ENCODE measurements around the gene ZNF358. TPM values are rescaled to one million over a fixed set of nuclear protein-coding genes. Genes with fewer than 3 reads are reported as not detected.

ZNF358 gene
- total and polyA plus RNA-seq, 2 donors (not counting 3 experiments of a cell fraction or from before 2014, with no cell fraction given): 51.2 to 83.2 TPM

DNA sequence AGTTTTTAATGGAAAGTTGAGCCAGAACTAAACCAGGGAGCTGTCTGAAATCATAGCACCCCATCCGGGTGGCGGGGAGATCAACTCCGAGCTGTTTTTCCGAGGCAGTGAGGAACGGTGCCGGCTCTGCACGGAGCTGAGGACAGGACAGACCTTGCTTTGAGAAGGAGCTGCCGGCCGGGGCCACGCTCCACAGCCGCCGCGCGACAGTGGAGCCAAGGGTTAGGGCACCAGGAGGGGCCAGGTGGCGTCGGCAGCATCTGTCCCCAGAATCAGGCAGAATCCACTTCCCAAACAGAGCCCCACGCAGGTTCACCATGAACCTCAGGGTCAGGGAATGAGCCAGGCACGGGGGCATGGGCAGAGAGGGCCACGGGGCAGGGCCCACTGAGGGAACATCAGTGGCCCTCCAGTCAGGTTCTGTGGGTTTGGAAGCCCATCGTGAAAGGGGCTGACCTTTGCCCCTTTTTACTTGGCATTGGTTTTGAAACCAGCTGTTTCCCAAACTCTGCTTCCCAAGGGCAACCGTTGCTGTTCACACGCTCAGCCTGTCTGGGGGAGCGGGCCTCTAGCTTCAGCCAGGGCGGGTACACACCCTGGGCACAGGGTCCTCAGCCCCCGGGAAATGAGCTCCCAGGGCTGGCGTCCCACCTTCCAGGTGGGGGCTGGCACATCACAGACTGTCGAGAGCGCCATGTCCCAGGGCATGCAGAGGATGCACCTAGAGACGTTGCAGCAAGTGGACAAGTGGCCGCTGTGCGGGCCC, 45.2 kb upstream of the ZNF358 start:
- Histone ChIP-seq H3K9ac (replicated peaks; ENCODE audit: extremely low read depth, insufficient read depth, low read length) (no peak overlapping the region), H3K4me2 (ENCODE audit: insufficient read depth, low read length) (no peak overlapping the region), H2AFZ (ENCODE audit: low read depth, low read length) (no peak overlapping the region), H4K20me1 (replicated peaks; ENCODE audit: control insufficient read depth, extremely low read depth, insufficient read depth, low read length) (no peaks in the 10 kb centered on the region), H3K27ac (ENCODE audit: insufficient read depth, low read depth, low read length) (no peak overlapping the region), H3K4me3 (replicated peaks in 1 of 3; ENCODE audit: insufficient read depth in 1 of 3, low read depth in 1 of 3, low read length in 3 of 3) (no peak overlapping the region), H3K27me3 (ENCODE audit: control insufficient read depth in 2 of 2, insufficient read depth in 2 of 2, low read length in 2 of 2) (no peaks in the 10 kb centered on the region), H3K9me3 (replicated peaks; ENCODE audit: control insufficient read depth, insufficient read depth, low read length) (no peaks in the 10 kb centered on the region), H3K9me1 (replicated peaks; ENCODE audit: control insufficient read depth, extremely low read depth, insufficient read depth, low read length) (no peaks in the 10 kb centered on the region), H3K79me2 (ENCODE audit: control insufficient read depth, insufficient read depth, low read length) (no peaks in the 10 kb centered on the region), H3K4me1 (ENCODE audit: control insufficient read depth, extremely low read depth, insufficient read depth, low read length) (no peaks in the 10 kb centered on the region), H3K36me3 (ENCODE audit: control insufficient read depth in 2 of 2, extremely low read depth in 1 of 2, insufficient read depth in 2 of 2, low read length in 2 of 2) (peaks cover 2 to 11% of the 10 kb centered on the region in 2 experiments)
- no TSS peak for BruUV-seq (replicated peaks)
- intact Hi-C loops (cut with micrococcal nuclease): no loop called here
- FAIRE-seq: no peak
- ChIA-PET POLR2A (interaction anchor here (0.7 kb wide), 2 partner anchors 30 to 368 kb away, joined by 3 to 5 read pairs; no protein-coding TSS in a partner anchor), CTCF (interaction anchor here (0.6 kb wide), 1 partner anchor 19 kb away, joined by 4 read pairs; no protein-coding TSS in a partner anchor)
- dilution Hi-C loops (cut with MboI; ENCODE audit: extremely low pct_ligation_motif_present, low sequenced_read_pairs): no loop called here
- TF ChIP-seq, protein P1, sequence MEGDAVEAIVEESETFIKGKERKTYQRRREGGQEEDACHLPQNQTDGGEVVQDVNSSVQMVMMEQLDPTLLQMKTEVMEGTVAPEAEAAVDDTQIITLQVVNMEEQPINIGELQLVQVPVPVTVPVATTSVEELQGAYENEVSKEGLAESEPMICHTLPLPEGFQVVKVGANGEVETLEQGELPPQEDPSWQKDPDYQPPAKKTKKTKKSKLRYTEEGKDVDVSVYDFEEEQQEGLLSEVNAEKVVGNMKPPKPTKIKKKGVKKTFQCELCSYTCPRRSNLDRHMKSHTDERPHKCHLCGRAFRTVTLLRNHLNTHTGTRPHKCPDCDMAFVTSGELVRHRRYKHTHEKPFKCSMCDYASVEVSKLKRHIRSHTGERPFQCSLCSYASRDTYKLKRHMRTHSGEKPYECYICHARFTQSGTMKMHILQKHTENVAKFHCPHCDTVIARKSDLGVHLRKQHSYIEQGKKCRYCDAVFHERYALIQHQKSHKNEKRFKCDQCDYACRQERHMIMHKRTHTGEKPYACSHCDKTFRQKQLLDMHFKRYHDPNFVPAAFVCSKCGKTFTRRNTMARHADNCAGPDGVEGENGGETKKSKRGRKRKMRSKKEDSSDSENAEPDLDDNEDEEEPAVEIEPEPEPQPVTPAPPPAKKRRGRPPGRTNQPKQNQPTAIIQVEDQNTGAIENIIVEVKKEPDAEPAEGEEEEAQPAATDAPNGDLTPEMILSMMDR (IDR thresholded peaks at IDR 0.05; ENCODE audit: extremely low read depth in 1 of 2, insufficient read depth in 1 of 2, low read depth in 1 of 2, low read length in 2 of 2): no peak
- TF ChIP-seq POLR2AphosphoS5 (IDR thresholded peaks at IDR 0.05; ENCODE audit: insufficient read depth, low read depth, low read length): no peak
- DNase-seq (ENCODE audit: low read depth, low spot score): no peak
